Measurements from ENCODE around the gene SEPTIN10.

Gene SEPTIN10

DNA sequence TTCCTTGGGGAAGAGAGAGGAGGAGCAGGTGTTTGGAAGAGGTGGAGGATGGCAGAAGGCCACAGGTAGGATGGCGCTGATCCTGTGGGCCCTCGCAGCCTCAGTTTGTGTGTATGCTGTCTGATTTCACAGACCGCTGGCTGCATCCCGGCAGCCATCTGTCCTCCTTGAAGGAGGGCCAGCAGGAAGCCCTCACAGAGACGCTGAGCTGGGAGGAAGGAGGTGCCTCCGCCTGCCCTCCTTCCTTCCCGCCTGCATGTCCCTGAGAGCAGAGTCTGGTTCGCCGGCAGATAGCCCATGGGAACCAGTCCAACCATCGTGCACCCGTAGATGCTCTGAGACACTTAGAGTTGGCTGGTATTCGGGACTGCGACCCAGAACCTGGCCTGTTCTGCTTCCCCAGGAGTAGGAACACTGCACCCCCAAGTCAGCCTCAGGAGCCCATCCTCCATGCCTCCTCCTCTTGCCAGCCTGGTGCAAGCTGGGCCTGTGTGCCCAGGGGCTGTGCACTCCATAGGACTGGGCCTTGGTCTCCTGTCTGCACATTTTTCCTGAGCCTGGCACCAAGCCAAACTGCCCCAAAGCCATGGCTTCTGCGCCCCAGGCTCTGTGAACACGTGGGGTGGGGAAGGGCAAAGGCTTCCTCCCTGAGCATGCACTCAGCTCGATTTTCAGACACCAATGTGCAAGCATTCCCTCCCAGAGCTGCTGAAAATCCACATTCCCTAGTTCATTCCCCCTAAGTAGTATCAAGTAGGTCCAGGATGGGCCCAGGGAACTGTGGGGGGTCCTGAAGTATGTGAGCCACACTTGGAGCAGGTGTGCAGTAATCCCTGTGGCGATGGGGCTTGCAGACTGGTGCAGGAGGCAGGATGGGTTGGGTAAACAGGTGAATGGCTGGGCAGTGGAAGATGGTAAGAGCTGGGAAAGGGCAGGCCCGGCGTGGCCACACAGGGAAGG, 115.6 kb downstream of the SEPTIN10 start:
- H3K4me1 ChIP-seq (ENCODE audit: insufficient read depth, low read length): peaks cover 4% of the 10 kb centered on the region
- H3K9me3 ChIP-seq (ENCODE audit: low read length): no peaks in the 10 kb centered on the region
- no peaks in the 10 kb centered on the region for H3K27me3 ChIP-seq (ENCODE audit: control insufficient read depth in 1 of 2, insufficient read depth in 2 of 2, low read length in 2 of 2)
- H3K27ac ChIP-seq (ENCODE audit: low read depth, low read length): no peak overlapping the region
- H3K4me3 ChIP-seq (ENCODE audit: low read depth in 1 of 2, low read length in 2 of 2): no peak overlapping the region
- H3K9ac ChIP-seq (ENCODE audit: low read length): no peak overlapping the region
- H3K36me3 ChIP-seq (ENCODE audit: insufficient read depth, low read length): no peaks in the 10 kb centered on the region

GRCh38 chr2:109497463-109497862, 116.3 kb downstream of the SEPTIN10 start:
- no peak overlapping the region for H3K9ac ChIP-seq (ENCODE audit: low read length)
- H3K9me3 ChIP-seq (ENCODE audit: low read length): no peaks in the 10 kb centered on the region
- H3K4me1 ChIP-seq (ENCODE audit: insufficient read depth, low read length): peaks cover 4% of the 10 kb centered on the region
- H3K27me3 ChIP-seq (ENCODE audit: control insufficient read depth in 1 of 2, insufficient read depth in 2 of 2, low read length in 2 of 2): no peaks in the 10 kb centered on the region
- no peak overlapping the region for H3K4me3 ChIP-seq (ENCODE audit: low read depth in 1 of 2, low read length in 2 of 2)
- H3K27ac ChIP-seq (ENCODE audit: low read depth, low read length): no peak overlapping the region
- no peaks in the 10 kb centered on the region for H3K36me3 ChIP-seq (ENCODE audit: insufficient read depth, low read length)

DNA sequence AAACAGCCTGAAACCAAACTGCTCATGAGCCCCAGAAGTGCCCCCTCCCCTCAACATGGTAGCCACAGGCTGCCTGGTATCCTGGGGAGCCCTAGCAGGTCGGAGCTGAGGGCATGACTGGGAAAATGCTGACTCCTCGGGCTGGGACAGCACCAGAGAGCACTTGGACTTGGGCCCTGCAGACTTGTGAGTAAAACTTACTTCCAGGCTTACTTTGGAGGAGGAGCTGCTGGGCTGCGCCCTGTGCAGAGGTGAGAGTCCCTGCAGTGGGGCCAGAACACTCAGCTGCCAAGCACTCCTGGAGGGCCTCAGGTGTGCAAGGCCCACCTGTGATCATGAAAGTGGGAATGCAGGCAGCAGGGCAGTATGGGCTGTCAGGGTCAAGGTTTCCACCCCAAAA, 119.4 kb downstream of the SEPTIN10 start:
- Histone ChIP-seq H3K27me3 (ENCODE audit: control insufficient read depth in 1 of 2, insufficient read depth in 2 of 2, low read length in 2 of 2) (no peaks in the 10 kb centered on the region), H3K9ac (ENCODE audit: low read length) (no peak overlapping the region), H3K4me1 (ENCODE audit: insufficient read depth, low read length) (peaks cover 1% of the 10 kb centered on the region), H3K4me3 (ENCODE audit: low read depth in 1 of 2, low read length in 2 of 2) (no peak overlapping the region), H3K36me3 (ENCODE audit: insufficient read depth, low read length) (no peaks in the 10 kb centered on the region), H3K9me3 (ENCODE audit: low read length) (no peaks in the 10 kb centered on the region), H3K27ac (ENCODE audit: low read depth, low read length) (no peak overlapping the region)

DNA sequence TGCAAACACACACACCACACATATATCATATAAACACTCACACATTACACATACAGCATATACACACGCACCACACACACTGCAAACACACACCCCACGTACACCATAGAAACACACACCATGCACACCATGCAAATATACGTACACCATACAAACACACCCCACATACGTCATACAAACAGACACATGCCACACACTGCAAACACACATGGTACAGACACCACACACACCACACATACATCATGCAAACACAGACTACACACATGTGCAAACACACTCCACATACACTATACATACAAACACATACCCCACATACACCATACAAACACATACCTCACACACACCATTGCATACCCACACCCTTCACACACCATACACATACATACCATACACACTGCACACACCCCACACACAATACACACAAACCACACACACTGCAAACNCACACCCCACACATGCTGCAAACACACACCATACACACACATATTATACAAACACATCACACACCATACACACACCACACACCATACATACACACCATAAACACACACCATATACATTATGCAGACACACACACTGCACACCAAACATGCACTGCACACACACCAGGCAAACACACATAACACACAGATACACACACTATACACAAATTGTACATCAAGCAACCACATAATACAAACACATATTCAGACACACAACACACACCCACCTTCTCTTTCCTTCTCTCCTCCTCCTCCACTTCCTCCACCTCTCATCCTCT, 120.4 kb downstream of the SEPTIN10 start:
- no peaks in the 10 kb centered on the region for H3K27me3 ChIP-seq (ENCODE audit: control insufficient read depth in 1 of 2, insufficient read depth in 2 of 2, low read length in 2 of 2)
- no peaks in the 10 kb centered on the region for H3K36me3 ChIP-seq (ENCODE audit: insufficient read depth, low read length)
- no peak overlapping the region for H3K9ac ChIP-seq (ENCODE audit: low read length)
- no peaks in the 10 kb centered on the region for H3K4me1 ChIP-seq (ENCODE audit: insufficient read depth, low read length)
- no peak overlapping the region for H3K4me3 ChIP-seq (ENCODE audit: low read depth in 1 of 2, low read length in 2 of 2)
- H3K27ac ChIP-seq (ENCODE audit: low read depth, low read length): no peak overlapping the region
- no peaks in the 10 kb centered on the region for H3K9me3 ChIP-seq (ENCODE audit: low read length)

Measured in muscle layer of colon (tissue), 2 donors.